ENCODE results near the gene ZNF581.

Gene ZNF581

DNA sequence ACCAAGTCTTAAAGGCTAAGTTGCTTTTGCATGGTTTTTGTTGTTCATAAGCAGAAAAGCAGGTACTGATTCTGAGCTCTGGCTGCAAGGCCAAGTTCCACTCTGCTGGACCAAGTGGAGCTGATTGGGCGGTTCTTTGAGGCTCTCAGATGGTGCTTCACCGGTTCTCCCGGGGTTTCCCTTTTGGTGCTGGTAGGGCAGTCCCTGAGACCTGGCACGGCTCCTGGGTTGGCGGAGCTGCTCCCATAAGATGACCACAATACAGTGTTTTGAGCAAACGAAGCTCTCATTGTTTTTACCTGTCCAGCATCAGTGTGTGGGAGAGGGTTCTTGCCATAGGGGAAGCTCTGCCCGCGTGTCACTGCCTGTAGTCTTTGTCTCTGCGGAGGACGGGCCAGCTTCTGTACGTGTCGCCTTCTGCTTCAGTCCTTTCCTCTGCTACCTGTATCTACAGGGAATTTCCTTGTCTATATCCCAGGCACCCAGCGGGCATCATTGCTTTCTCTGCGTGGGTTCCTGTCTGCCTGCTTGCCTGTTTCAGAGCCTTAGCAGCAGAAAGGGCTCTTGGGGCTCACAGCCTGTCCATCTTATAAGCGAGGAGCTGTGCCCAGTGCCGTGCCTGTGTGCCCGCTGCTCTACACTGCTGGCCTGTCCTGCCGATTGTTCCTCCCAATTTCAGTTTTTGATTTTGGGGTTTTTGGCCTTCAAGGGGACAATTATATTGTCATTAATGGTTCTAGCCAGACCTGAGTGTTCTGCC lies 13.7 kb downstream of the ZNF581 start:
- in situ Hi-C loops (cut with HindIII; ENCODE audit: low sequenced_read_pairs) = no loop called here
- DNase-seq (ENCODE audit: low read depth, low spot score) = no peak
- TF ChIP-seq, protein P1, sequence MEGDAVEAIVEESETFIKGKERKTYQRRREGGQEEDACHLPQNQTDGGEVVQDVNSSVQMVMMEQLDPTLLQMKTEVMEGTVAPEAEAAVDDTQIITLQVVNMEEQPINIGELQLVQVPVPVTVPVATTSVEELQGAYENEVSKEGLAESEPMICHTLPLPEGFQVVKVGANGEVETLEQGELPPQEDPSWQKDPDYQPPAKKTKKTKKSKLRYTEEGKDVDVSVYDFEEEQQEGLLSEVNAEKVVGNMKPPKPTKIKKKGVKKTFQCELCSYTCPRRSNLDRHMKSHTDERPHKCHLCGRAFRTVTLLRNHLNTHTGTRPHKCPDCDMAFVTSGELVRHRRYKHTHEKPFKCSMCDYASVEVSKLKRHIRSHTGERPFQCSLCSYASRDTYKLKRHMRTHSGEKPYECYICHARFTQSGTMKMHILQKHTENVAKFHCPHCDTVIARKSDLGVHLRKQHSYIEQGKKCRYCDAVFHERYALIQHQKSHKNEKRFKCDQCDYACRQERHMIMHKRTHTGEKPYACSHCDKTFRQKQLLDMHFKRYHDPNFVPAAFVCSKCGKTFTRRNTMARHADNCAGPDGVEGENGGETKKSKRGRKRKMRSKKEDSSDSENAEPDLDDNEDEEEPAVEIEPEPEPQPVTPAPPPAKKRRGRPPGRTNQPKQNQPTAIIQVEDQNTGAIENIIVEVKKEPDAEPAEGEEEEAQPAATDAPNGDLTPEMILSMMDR (IDR thresholded peaks at IDR 0.05; ENCODE audit: low read depth, low read length) = no peak

DNA sequence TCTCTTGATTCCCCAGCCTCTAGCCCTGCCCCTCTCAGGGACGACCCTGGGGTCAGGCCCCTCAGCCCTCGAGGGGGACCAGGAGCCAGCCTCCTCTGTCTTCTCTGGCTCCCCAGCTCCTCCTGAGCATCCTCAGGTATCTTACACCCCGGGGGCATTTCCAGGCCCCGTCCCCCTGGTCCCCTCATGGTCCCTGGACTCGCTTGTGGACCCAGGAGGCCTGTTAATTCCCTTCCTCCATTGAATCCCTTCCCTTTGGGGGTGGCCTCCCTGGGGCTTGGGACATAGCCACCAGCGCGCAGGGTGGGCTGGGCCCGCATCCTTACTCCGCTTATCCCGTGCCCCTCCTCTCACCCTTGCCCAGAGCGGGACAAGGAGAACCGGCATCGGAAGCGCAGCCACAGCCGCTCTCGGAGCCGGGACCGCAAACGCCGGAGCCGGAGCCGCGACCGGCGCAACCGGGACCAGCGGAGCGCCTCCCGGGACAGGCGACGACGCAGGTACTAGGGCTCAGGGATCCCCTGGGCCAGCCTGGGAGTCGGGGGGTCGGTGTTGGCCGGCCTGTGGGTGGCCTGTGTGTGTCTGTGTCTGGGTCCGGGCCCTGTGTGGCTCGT lies 15.5 kb downstream of the ZNF581 start:
- TF ChIP-seq, protein P1 (IDR thresholded peaks at IDR 0.05; ENCODE audit: low read depth, low read length) = no peak
- DNase-seq (ENCODE audit: low read depth, low spot score) = no peak
- in situ Hi-C loops (cut with HindIII; ENCODE audit: low sequenced_read_pairs) = no loop called here
- no peak overlapping the region for H3K4me3 ChIP-seq (ENCODE audit: low read depth, low read length)

More for the DNA sequence above, 13.7 kb downstream of the ZNF581 start:
- peak overlapping the region; percentile 4 for H3K4me3 ChIP-seq (ENCODE audit: low read depth, low read length)

DNA sequence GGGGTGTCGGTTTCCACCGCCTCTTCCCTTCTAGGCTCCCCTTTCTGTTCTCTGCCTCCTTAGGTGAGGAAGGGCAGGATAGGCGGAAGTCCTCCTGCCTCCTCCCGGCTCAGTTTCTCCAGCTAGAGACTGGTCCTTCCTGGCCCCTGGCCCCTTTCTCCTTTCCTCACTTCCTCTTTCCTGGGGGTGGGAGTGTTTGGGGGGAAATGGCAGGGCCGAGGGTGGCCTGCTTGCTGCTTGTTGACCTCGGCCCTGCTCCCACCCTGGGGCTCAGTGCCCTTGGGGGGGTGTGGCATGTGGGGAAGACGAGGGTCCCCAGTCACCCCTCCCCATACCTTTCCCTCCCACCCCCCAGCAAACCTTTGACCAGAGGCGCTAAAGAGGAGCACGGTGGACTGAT lies 16.4 kb downstream of the ZNF581 start:
- H3K4me3 ChIP-seq (ENCODE audit: low read depth, low read length) = no peak overlapping the region
- no peak for DNase-seq (ENCODE audit: low read depth, low spot score)
- TF ChIP-seq, protein P1 (IDR thresholded peaks at IDR 0.05; ENCODE audit: low read depth, low read length) = no peak
- in situ Hi-C loops (cut with HindIII; ENCODE audit: low sequenced_read_pairs) = no loop called here

DNA sequence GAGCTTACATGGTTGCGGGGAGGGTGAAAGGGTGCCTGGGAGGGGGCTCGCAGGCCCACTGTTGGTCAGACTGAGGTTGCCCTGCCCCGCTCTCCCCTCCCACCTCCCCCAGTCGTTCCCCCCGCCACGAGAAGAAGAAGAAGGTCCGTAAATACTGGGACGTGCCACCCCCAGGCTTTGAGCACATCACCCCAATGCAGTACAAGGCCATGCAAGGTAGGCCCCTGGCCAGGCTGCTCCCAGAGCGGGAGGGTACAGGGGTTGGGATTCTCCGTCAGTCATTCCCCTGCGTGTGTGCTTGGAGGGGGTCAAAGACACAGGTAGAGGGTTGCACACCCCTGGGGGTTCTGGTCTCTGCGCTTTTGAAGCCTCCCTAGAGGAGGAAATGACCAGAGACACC lies 17.0 kb downstream of the ZNF581 start:
- DNase-seq (ENCODE audit: low read depth, low spot score) = no peak
- in situ Hi-C loops (cut with HindIII; ENCODE audit: low sequenced_read_pairs) = no loop called here
- TF ChIP-seq, protein P1 (IDR thresholded peaks at IDR 0.05; ENCODE audit: low read depth, low read length) = no peak
- no peak overlapping the region for H3K4me3 ChIP-seq (ENCODE audit: low read depth, low read length)

DNA sequence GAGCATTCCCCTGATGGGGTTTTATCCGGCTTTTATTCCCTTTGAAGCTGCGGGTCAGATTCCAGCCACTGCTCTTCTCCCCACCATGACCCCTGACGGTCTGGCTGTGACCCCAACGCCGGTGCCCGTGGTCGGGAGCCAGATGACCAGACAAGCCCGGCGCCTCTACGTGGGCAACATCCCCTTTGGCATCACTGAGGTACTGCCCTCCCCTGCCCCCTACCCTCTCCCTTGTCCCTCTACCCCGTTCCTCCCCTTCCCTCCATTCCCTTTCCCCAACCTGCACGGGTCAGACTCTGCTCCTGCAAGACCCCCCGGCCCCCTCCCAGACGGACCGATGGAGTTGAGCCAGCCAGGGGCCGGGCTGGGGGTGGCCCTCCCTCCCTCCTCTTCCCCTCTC lies 17.5 kb downstream of the ZNF581 start:
- TF ChIP-seq, protein P1 (IDR thresholded peaks at IDR 0.05; ENCODE audit: low read depth, low read length) = no peak
- in situ Hi-C loops (cut with HindIII; ENCODE audit: low sequenced_read_pairs) = no loop called here
- H3K4me3 ChIP-seq (ENCODE audit: low read depth, low read length) = no peak overlapping the region
- DNase-seq (ENCODE audit: low read depth, low spot score) = no peak

GRCh38 chr19:55661826-55662225 lies 18.4 kb downstream of the ZNF581 start:
- TF ChIP-seq, protein P1 (IDR thresholded peaks at IDR 0.05; ENCODE audit: low read depth, low read length) = no peak
- no peak overlapping the region for H3K4me3 ChIP-seq (ENCODE audit: low read depth, low read length)
- in situ Hi-C loops (cut with HindIII; ENCODE audit: low sequenced_read_pairs) = no loop called here
- DNase-seq (ENCODE audit: low read depth, low spot score) = no peak
